Ammon's horn (tissue), 1 donor: ENCODE data around the gene CRYM.
"Not testable (repeated sequence)": the region's sequence is repeated elsewhere in the genome, so short reads cannot be mapped to it uniquely, and the experiment has no call there.

ENCODE experiments used
- DNase-seq: peaks from one replicate; pipeline ENCODE4 v3.0.0-alpha.2; 2016; ENCODE audit warnings: low spot score

The CRYM gene

DNA sequence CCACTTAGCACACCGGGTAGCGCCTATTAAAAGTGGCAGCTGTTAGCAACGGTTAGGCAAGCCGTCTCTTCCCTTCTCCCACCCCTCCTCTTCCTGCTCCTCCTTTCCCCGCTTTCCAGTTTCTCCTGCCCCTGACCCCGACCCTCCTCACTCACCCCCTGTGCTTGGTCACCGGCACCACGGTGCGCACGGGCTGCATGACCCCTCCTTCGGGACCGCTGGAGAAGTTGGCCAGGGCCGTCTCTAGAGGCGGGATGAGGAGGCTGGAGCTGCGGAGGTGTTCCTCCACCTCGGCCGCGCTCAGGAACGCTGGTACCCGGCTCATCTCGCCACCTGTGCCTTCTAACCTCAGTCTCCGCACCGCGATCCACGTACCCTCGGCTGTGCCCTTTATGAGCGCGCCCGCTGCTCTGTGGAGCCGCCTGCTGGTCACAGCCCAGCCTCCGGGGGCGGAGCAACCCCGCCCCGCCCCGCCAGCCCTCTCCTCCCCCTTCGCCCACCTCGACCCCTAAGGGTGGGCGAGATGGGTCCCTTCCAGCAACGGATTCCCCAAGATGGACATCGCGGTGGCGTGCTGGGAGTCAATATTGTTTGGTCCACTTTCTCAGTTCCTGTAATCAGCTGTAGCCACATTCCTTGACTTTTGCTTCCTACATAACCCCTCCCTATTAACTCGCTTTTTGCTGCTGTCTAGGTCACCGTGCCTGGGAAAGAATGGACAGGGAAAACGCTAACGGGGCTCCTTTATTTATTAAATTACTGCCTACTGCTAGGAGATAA, at the start of gene CRYM:
TSS of gene CRYM (minus strand) at position 364 of the 780 bp plus-strand sequence. CDS start at position 325, 39 bp downstream.
- DNase-seq: peak; percentile 40

DNA sequence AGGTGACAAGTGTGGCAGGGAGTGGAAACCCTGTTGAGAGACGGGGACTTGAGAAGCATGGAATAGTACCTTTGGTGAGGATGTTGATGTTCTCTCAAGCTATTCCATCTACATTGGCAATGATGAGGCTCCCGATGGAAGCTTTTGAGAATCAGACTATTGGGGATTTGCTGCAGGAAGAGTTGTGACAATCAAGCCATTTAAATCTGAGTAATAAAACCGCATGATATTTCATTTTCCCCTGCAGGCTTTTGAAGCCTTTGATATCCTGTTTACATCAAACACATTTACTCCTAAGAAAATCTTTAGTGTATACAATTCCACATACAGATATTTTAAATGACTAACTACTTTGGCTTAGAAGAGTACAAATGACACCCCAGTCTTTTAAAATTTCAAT, 49.0 kb upstream of the CRYM start:
- no peak for DNase-seq

DNA sequence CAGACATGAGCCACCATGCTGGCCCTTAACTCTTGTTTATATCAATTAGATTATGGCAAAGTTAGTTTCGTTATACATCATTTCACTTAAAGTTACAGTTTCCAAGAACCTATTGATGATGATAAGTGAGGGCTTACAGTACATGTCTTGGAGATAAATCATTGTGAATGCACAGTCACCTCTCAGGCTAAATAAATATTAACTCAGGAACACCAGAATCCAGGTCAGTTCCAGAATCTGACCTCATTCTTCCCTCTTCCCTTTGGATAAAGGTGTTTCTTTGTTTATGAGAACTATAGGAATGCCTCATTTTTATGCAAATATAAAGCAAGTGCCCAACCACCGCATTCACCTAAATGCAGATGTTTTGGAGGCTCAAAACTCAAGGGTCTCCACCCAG, 48.4 kb upstream of the CRYM start:
- no peak for DNase-seq

DNA sequence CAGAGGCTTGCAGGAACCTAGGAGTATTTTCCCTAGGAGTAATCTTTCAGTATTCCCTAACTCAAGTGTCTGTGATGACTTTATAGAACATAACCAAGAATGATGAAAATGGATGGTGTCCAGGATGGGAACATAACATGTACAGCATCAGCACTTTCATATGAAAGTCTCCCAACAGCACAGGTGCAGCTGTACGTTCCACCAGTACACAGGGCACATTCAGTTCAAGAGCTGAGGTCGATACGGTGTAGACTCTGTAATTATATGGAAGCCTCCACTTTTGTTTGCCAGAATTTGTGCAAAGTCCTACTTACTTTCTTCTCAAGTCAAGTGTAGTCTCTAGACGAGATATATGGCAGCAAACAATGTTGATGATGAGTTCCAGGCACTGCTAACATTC, 46.2 kb upstream of the CRYM start:
- no peak for DNase-seq

DNA sequence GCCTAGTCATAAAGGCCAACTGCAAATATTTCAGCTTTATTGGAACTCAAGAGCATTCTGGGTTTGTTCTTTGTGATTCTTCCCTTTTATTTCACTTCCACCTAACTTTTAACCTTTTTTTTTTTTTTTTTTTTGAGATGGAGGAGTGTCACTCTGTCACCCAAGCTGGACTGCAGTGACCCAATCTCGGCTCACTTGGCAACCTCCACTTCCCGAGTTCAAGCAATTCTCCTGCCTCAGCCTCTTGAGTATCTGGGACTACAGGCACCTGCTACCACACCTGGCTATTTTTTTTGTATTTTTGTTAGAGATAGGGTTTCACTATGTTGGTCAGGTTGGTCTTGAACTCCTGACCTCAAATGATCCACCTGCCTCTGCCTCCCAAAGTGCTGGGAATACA, 44.2 kb upstream of the CRYM start:
- not testable (repeated sequence) for DNase-seq

DNA sequence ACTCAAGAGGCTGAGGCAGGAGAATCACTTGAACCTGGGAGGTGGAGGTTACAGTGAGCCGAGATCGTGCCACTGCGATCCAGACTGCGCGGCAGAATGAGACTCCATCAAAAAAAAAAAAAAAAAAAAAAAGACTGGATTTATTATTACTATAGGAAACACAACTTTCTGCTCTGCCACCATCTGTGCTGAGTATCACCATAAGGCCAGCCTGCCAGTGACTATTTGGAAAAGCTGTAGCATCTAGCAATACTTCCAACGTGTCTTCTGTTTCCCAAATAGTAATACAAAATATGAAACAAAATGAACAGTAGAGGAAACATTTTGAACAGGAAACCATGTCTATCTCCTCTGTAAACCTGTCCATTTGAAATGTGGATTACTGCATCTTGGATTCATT, 43.6 kb upstream of the CRYM start:
- DNase-seq: peak; percentile 52

DNA sequence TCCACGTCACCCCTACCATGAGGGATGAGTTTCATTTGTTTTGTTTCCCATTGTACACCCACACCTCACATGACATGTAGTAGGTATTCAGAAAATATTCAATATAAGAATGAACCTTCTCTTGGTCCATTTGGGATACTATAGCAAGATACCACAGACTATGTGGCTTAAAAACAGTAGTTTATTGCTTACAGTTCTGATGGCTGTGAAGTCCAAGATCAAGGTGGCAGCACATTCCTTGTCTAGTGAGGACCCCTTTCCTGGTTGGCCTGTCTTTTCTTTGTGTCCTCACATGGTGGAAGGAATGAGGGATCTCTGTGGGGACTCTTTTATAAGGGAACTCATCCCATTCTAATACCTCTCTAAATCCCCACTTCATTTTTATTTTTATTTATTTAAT, 36.2 kb upstream of the CRYM start:
- no peak for DNase-seq

DNA sequence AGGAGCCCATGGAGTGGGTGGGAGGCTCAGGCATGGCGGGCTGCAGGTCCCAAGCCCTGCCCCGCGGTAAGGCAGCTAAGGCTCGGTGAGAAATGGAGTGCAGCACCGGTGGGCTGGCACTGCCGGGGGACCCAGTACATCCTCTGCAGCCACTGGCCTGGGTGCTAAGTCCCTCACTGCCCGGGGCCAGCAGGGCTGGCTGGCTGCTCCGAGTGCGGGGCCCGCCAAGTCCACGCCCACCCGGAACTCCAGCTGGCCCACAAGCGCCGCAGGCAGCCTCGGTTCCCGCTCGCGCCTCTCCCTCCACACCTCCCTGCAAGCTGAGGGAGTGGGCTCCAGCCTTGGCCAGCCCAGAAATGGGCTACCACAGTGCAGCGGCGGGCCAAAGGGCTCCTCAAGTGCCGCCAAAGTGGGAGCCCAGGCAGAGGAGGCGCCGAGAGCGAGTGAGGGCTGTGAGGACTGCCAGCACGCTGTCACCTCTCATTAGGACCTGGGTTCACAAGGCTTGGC, 34.8 kb upstream of the CRYM start:
- DNase-seq: not testable (repeated sequence)

DNA sequence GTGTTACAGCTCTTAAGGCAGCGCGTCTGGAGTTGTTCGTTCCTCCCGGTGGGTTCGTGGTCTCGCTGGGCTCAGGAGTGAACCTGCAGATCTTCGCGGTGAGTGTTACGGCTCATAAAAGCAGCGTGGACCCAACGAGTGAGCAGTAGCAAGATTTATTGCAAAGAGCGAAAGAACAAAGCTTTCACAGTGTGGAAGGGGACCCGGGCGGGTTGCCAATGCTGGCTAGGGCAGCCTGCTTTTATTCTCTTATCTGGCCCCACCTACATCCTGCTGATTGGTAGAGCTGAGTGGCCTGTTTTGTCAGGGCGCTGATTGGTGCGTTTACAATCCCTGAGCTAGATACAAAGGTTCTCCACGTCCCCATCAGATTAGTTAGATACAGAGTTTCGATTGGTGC, 34.0 kb upstream of the CRYM start:
- not testable (repeated sequence) for DNase-seq

DNA sequence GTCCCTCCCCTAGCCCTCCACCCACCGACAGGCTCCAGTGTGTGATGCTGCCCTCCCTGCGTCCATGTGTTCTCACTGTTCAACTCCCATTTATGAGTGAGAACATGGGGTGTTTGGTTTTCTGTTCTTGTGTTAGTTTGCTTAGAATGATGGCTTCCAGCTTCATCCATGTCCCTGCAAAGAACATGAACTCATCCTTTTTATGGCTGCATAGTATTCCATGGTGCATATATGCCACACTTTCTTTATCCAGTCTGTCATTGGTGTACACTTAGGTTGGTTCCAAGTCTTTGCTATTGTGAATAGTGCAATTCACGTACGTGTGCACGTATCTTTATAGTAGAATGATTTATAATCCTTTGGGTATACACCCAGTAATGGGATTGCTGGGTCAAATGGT, 28.6 kb upstream of the CRYM start:
- DNase-seq: not testable (repeated sequence)

DNA sequence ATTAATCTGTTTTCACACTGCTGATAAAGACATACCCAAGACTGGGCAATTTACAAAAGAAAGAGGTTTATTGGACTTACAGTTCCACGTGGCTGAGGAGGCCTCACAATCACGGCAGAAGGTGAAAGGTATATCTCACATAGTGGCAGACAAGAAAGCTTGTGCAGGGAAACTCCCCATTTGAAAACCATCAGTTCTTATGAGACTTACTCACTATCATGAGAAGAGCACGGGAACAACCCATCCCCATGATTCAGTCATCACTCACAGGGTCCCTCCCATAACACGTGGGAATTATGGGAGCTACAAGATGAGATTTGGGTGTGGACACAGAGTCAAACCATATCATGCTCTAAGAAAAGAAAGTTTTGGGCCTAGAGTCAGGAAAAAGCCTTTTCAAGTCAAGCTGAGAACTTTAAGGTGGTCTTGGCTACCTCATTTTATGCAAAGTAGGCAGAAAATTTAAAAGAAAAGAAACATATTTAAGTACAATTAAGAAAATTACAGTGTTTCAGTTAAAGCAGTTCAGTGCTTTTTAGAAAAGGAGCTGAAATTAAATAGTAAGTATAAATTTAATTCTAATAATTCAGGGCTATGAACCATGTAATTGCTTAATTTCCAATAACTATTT, 24.9 kb upstream of the CRYM start:
- DNase-seq: no peak

DNA sequence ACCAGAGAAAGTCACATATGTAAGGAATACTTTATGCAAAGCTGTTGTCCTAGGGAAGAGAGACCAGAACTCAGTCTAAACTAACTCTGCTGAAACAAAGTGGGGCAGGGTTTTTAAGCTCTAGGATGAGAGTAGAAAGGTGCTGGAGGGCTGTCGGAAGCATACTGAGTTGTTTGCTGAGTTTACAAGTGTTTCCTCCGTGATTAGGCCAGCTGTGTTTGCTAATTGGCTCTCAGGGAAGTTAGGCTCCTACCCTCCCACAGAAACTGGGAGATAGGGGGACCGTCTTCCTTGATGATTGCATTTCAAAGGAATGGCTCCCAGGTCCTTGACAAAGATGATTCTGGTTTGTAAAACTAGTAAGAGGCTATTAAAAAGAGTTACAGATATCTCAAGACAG, 24.4 kb upstream of the CRYM start:
- no peak for DNase-seq

DNA sequence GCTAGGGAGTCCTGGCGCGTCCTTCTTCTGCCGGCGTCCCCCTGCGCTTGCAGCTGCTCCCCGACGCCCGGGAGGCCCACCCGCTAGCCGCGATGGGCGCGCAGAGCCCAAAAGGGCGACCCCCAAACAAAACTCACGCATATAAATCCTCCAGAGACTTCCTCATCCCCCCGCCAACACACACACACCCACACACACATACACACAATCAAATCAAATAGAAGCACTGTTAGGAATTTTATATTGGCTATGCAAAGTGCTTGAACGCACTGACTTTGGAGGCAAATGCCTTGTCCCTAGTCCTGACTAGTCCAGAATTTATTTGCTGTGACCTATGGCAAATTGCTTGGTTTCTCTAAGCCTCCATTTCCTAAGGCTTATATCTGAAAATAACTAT, 23.8 kb upstream of the CRYM start:
- no peak for DNase-seq

DNA sequence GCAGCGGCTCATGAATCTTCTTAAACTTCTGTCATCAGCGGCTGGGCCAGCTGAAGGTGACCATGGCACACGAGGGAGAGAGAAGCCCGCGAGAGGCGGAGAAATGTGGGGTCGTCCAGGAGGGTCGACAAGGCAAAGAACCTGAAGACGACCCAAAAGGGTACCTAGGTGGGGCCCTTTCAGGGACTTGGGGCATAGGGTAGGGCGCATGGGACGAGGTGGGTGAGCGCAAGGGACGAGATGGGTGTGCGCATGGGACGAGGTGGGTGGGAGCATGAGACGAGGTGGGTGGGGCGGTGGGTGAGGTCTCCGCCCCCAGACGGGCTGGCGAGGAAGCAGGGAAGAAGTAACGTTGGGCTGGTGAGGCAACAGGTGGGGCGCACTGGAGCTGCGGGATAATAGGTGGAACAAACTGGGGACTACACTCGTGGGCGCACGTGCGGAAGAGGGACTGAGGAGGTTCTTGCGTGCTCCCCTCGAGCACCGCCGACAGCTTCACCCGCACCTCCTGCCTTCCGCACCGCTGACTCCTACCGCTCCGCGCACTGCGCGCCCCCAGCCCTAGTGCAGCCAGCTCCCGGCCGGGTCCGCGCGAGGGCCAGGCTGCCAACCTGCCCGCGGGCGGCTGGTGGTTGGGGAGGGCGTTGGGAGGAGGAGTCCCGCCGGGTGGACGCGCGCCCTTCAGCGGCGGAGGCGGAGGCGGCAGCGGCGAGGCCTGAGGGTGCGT, 23.2 kb upstream of the CRYM start:
- peak; percentile 51 for DNase-seq

DNA sequence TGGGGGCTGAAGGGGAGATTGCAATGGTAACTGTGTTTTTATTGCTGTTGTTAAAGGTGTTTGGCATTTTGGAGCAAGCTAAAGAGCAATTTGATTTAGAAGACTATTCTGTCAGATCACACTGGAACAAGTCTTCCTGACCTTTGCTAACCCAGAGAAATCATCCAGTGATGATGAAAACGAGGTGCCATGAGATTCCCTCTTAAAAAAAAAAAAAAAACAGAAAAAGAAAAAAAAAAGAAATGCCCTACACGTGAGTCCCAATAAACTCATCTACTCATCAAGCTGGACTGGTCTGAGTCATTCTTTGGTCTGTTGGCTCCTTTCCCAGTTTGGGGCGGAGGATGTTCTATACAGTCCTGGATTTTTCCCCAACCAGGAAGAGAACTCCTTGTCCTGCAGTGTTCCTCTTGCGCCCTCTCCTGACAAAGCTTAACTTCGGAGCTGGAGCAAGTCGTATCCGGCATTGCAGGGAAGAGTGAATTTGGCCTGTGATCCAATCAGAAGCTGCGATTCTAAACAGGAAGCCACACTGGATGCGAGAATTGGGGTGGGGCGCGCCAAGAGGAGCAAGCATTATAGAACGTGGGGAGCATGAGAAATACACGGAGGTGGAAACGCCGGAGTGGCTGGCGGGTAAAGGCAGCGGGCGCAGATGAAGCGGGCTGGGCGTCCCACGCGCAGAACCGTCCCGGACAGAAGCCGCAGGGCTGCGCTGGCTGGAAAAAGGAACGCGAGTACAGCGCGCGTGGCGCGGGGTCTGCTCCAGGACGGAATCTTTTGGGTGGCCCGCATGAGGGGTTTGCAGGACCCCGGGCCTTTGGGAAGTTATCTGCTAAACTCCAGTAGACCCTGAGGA, 22.4 kb upstream of the CRYM start:
- DNase-seq: peak; percentile 96

DNA sequence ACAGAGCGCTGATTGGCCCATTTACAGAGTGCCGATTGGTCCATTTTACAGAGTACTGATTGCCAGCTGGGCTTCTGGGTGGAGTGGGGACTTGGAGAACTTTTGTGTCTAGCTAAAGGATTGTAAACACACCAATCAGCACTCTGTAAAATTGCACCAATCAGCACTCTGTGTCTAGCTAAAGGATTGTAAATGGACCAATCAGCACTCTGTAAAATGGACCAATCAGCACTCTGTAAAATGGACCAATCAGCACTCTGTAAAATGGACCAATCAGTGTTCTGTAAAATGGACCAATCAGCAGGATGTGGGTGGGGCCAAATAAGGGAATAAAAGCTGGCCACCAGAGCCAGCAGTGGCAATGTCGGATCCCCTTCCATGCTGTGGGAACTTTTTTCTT, 11.7 kb upstream of the CRYM start:
- DNase-seq: not testable (repeated sequence)

DNA sequence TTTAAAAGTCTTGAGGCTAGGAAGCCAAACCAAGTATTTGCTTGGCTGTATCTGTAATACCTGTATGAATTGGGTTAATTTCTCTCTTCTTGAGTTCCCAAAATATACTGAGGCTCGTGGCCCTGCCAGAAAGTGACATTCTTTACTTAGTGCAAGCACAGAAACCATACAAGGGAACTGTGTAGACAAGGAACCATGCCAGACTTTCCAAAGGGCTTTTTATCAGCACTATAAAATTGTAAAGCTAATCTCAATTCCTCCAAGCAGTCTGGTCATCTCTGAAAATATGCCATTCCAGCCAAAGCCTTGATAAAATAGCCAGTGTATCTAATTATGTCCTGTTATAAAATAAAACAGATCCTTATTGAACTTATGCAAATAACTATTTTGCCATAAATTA, 7.2 kb upstream of the CRYM start:
- DNase-seq: no peak

DNA sequence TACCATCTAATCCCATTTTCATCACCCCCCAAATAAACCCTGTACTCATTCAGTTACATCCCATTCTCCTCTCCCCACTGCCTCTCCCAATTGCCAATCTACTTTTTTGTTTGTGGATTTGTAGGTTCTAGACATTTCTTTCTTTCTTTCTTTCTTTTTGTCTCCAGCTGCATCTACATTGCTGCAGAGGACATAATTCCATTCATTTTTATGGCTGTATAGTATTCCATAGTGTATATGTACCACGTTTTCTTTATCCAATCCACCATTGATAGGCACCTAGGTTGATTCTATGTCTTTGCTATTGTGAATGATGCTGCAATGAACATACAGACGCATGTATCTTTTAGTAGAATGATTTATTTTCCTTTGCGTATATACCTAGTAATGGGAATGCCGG, 6.3 kb upstream of the CRYM start:
- DNase-seq: no peak

DNA sequence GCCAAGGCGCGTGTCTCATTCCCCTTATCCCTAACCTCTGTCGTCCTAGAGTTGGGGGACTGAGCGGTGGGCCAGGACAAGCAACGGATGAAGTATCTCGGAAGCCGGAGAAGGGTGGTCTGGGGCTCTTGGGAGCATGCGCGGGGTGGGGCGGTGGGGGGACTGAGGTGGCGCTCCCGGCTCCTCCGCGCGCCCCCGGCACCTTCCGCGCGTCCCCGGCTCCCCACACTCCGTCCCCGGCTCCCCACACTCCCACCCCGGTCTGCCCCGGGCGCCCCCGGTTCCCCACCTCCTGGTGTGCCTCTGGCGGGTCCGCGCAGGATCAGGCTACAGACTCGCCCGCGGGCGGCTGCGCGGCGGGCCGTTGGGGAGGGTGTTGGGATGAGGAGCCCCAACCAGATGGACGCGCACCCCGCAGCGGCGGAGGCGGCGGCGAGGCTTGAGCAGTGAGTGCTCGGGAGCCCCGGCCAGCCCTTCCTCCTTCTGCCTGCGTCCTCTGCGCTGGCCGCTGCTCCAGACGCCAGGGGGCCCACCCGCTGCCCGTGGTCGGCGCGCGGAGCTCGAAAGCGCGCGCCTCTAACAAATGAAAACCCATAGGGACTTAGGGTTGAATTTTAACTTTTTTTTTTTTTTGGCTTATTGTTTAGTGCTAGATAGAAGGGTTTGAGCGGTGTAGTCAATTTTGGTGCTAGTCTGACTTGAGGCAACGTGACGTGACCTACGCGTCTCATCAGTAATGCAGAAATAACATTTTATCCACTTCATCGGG, 5.6 kb upstream of the CRYM start:
- no peak for DNase-seq

DNA sequence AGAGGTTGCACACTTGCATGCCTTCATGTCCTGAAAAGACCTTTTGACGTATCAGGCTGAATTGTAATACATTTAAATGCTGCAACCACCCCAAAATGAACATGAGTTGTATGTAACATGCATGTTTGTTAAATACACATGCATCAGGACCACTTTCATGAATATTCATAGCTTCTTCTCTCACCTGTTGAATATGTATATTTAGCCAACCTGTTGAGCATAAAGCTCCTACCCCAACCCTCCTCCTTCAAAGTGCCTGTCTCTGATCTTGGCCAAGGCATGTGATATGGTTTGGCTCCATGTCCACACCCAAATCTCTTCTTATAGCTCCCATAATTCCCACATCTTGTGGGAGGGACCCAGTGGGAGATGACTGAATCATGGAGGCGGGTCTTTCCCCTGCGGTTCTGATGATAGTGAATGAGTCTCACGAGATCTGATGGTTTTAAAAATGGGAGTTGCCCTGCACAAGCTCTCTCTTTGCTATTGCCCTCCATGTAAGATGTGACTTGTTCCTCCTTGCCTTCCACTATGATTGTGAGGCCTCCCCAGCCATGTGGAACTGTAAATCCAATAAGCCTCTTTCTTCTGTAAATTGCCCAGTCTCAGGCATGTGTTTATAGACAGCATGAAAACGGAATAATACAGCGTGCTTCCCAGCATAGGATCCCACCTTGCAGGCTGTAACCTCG, 3.8 kb upstream of the CRYM start:
- no peak for DNase-seq

DNA sequence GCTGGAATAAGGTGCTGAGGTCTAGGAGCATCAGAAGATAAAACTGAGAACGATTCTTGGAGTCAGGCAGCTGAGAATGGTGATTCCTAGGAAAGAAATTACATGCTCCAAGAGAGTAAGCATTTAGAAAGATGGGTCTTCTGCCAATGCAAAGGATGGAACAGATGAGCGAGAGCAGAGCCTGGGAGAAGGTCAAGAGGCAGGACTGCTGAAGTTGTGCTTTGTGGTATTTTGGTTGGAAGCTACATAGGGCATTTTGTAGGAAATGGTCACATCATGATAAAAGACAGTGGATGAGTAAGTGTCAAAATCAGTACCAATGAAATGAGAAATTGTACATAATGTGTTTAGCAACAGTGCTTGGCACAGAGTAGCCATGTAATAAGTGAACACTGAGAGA, 1.4 kb upstream of the CRYM start:
- no peak for DNase-seq
